Endothelial cell of umbilical vein (primary cell): ENCODE measurements around the gene CACNA2D2. TPM values are rescaled to one million over a fixed set of nuclear protein-coding genes. Genes with fewer than 3 reads are reported as not detected.

ENCODE experiments used
- BruUV-seq: library from RNA; stranded (reverse); fragments of 400-500 nt; replicated peaks from 2 replicates; lab custom pipeline; 2021; lab: Mats Ljungman, UMichigan
- CTCF ChIA-PET: fragments of 300-600, 350-600 bp; sonication (Branson Sonifier 250); formaldehyde crosslinking; loops from one replicate; lab custom pipeline; 2021; ENCODE audit warnings: antibody characterized with exemption, inconsistent platforms; lab: Charles Lee
- POLR2A ChIA-PET: fragments of 300-600, 350-600 bp; sonication (Branson Sonifier 250); formaldehyde crosslinking; loops from one replicate; lab custom pipeline; 2021; ENCODE audit warnings: antibody characterized with exemption, inconsistent platforms; lab: Charles Lee
- DNase-seq: peaks from one replicate; pipeline ENCODE4 v3.0.0-alpha.2; 2011; ENCODE audit warnings: low read depth, low spot score
- FAIRE-seq: peaks from 2 replicates; lab custom pipeline; 2011; peaks lifted over from hg19 to GRCh38; lab: Jason Lieb, UNC
- H2AFZ ChIP-seq: 2 replicates; pipeline ENCODE4 v1.6.0; 2012; ENCODE audit warnings: low read depth, low read length, control low read depth, inconsistent platforms
- H3K27ac ChIP-seq: 2 replicates; pipeline ENCODE4 v1.5.1; 2011; ENCODE audit warnings: low read depth, mild to moderate bottlenecking, control low read depth, low read length, moderate library complexity; ENCODE audit not compliant: insufficient read depth
- H3K27me3 ChIP-seq, 2 experiments: 2 replicates each; pipeline versions ENCODE4 v1.6.0 to v1.6.1; 2011; ENCODE audit warnings: low read length in 2 of 2, mixed read lengths in 1 of 2; ENCODE audit not compliant: control insufficient read depth in 2 of 2, insufficient read depth in 2 of 2
- H3K36me3 ChIP-seq, 2 experiments: 2 replicates in 1 of 2; 3 replicates in 1 of 2; pipeline ENCODE4 v1.5.1; 2011; ENCODE audit warnings: low read length in 2 of 2, mild to moderate bottlenecking in 1 of 2, moderate library complexity in 1 of 2; ENCODE audit not compliant: control insufficient read depth in 2 of 2, insufficient read depth in 2 of 2; ENCODE audit errors: extremely low read depth in 1 of 2
- H3K4me1 ChIP-seq: 3 replicates; pipeline ENCODE4 v1.5.1; 2011; ENCODE audit warnings: mild to moderate bottlenecking, low read length; ENCODE audit not compliant: control insufficient read depth, insufficient read depth; ENCODE audit errors: extremely low read depth
- H3K4me2 ChIP-seq: 2 replicates; pipeline ENCODE4 v1.6.1; 2011; ENCODE audit warnings: low read length, control low read depth, mixed read lengths; ENCODE audit not compliant: insufficient read depth
- H3K4me3 ChIP-seq, 3 experiments: fragments of 200-600 bp in 1 of 3; sonication (generic), shearing (Covaris generic) in 1 of 3; replicated peaks in 1 of 3; 2 replicates each; pipeline ENCODE4 v1.5.1; 2011 to 2016; ENCODE audit warnings: control low read depth in 3 of 3, low read length in 3 of 3, mild to moderate bottlenecking in 2 of 3, inconsistent platforms in 1 of 3, low read depth in 1 of 3, moderate library complexity in 1 of 3; ENCODE audit not compliant: insufficient read depth in 1 of 3
- H3K79me2 ChIP-seq: 2 replicates; pipeline ENCODE4 v1.6.0; 2012; ENCODE audit warnings: low read length, inconsistent platforms; ENCODE audit not compliant: control insufficient read depth, insufficient read depth
- H3K9ac ChIP-seq: replicated peaks from 2 replicates; pipeline ENCODE3; 2011; ENCODE audit warnings: low read length, control low read depth; ENCODE audit not compliant: insufficient read depth; ENCODE audit errors: extremely low read depth
- H3K9me1 ChIP-seq: replicated peaks from 3 replicates; pipeline ENCODE4 v1.6.0; 2011; ENCODE audit warnings: mild to moderate bottlenecking, low read length; ENCODE audit not compliant: control insufficient read depth, insufficient read depth; ENCODE audit errors: extremely low read depth
- H3K9me3 ChIP-seq: replicated peaks from 2 replicates; pipeline ENCODE4 v1.5.1; 2012; ENCODE audit warnings: low read length, inconsistent platforms; ENCODE audit not compliant: control insufficient read depth, insufficient read depth
- H4K20me1 ChIP-seq: replicated peaks from 2 replicates; pipeline ENCODE3; 2011; ENCODE audit warnings: mild to moderate bottlenecking, low read length; ENCODE audit not compliant: control insufficient read depth, insufficient read depth; ENCODE audit errors: extremely low read depth
- CTCF ChIP-seq, 2 donors: IDR thresholded peaks; 1 replicate in 1 of 2; 2 replicates in 1 of 2; pipeline ENCODE4 v1.5.1; 2011; ENCODE audit warnings: low read length in 2 of 2, mild to moderate bottlenecking in 2 of 2, moderate library complexity in 2 of 2, control low read depth in 1 of 2, inconsistent platforms in 1 of 2, low read depth in 1 of 2; ENCODE audit not compliant: insufficient read depth in 1 of 2; ENCODE audit errors: extremely low read depth in 1 of 2
- EZH2 ChIP-seq: IDR thresholded peaks from 2 replicates; pipeline ENCODE4 v1.6.1; 2012; ENCODE audit warnings: borderline replicate concordance, low read depth, mild to moderate bottlenecking, moderate library complexity, low read length, inconsistent platforms; ENCODE audit not compliant: severe bottlenecking
- FOS ChIP-seq: IDR thresholded peaks from 2 replicates; pipeline ENCODE4 v1.6.1; 2011; ENCODE audit warnings: mild to moderate bottlenecking, low read length, moderate library complexity, borderline replicate concordance; ENCODE audit not compliant: insufficient read depth
- GATA2 ChIP-seq: IDR thresholded peaks from 2 replicates; pipeline ENCODE4 v1.7.0; 2011; ENCODE audit warnings: low read depth, mild to moderate bottlenecking, moderate library complexity, mixed read lengths, low read length; ENCODE audit not compliant: insufficient read length, insufficient read depth
- JUN ChIP-seq: IDR thresholded peaks from 2 replicates; pipeline ENCODE4 v1.6.1; 2011; ENCODE audit warnings: borderline replicate concordance, low read depth; ENCODE audit not compliant: insufficient read length, insufficient read depth
- MAX ChIP-seq: IDR thresholded peaks from 2 replicates; pipeline ENCODE4 v1.6.1; 2011; ENCODE audit not compliant: insufficient read depth, insufficient read length
- MYC ChIP-seq: IDR thresholded peaks from one replicate; pipeline ENCODE4 v1.6.1; 2011; ENCODE audit warnings: mild to moderate bottlenecking, low read depth, low read length
- POLR2A ChIP-seq: IDR thresholded peaks from 2 replicates; pipeline ENCODE4 v1.6.1; 2012; ENCODE audit warnings: low read depth, mild to moderate bottlenecking, control low read depth, low read length
- POLR2AphosphoS5 ChIP-seq: IDR thresholded peaks from 2 replicates; pipeline ENCODE4 v1.6.1; 2012; ENCODE audit warnings: low read depth, mild to moderate bottlenecking, control low read depth, low read length, moderate library complexity; ENCODE audit not compliant: insufficient read depth
- dilution Hi-C: fragments of 300-500 bp; cut with MboI; formaldehyde crosslinking; loops from one replicate; pipeline ENCODE4 v1.15.0; 2019; ENCODE audit warnings: low sequenced_read_pairs; ENCODE audit not compliant: extremely low pct_ligation_motif_present
- intact Hi-C: fragments of 100-400 bp; cut with micrococcal nuclease; formaldehyde crosslinking; loops from one replicate; pipeline ENCODE4 v1.10.0; 2022
- polyA plus RNA-seq, 4 experiments: library from polyadenylated mRNA; depleted of rRNA in 3 of 4; stranded (reverse) in 3 of 4; unstranded in 1 of 4; fragments of >200 nt; gene quantifications; 2 replicates each; pipeline versions ENCODE4 v1.2.1 to v1.2.3, GENCODE V29; 2011 to 2012; ENCODE audit warnings: missing spikeins in 1 of 4
- total RNA-seq: library from RNA; stranded (reverse); gene quantifications from 2 replicates; pipeline ENCODE4 v1.2.3, GENCODE V29; 2021

CACNA2D2 gene
- total and polyA plus RNA-seq, 2 donors (not counting 3 experiments of a cell fraction or from before 2014, with no cell fraction given), result 0.15 TPM; not detected in 1

GRCh38 chr3:50417637-50418033, 85.8 kb downstream of the CACNA2D2 start:
- no peaks in the 10 kb centered on the region for H3K9me3 ChIP-seq
- no peaks in the 10 kb centered on the region for H3K36me3 ChIP-seq
- H3K9me1 ChIP-seq, result no peaks in the 10 kb centered on the region
- H3K4me1 ChIP-seq, result no peaks in the 10 kb centered on the region
- no peak for TF ChIP-seq EZH2
- TF ChIP-seq MAX, result no peak
- no peak for TF ChIP-seq JUN
- no peak for TF ChIP-seq POLR2A
- TF ChIP-seq FOS, result no peak
- TF ChIP-seq MYC, result no peak
- no peak for TF ChIP-seq POLR2AphosphoS5
- TF ChIP-seq GATA2, result no peak
- TF ChIP-seq CTCF (IDR thresholded peaks at IDR 0.05; ENCODE audit: extremely low read depth in 1 of 2, insufficient read depth in 1 of 2, low read depth in 1 of 2, low read length in 2 of 2), result no peak
- no peaks in the 10 kb centered on the region for H4K20me1 ChIP-seq
- no peak overlapping the region for H3K4me3 ChIP-seq
- dilution Hi-C loops, result no loop called here
- H3K4me2 ChIP-seq, result no peak overlapping the region
- no peaks in the 10 kb centered on the region for H3K27me3 ChIP-seq
- H3K9ac ChIP-seq, result no peak overlapping the region
- intact Hi-C loops, result no loop called here
- no peak overlapping the region for H3K27ac ChIP-seq
- ChIA-PET CTCF (no interaction called here), POLR2A (no interaction called here)
- DNase-seq, result no peak
- no TSS peak for BruUV-seq
- FAIRE-seq, result no peak
- H3K79me2 ChIP-seq, result no peaks in the 10 kb centered on the region
- no peak overlapping the region for H2AFZ ChIP-seq
